Mammary epithelial cell (primary cell): ENCODE measurements around the gene MED26.

Source experiments
- EZH2 ChIP-seq: IDR thresholded peaks from 2 replicates; pipeline ENCODE4 v1.6.1; 2012; ENCODE audit warnings: low read length, inconsistent platforms, borderline replicate concordance
- TF ChIP-seq, protein P1 (sequence below), 2 donors: IDR thresholded peaks in 1 of 2; conservative IDR thresholded peaks in 1 of 2; 2 replicates each; pipeline ENCODE4 v1.5.1; 2011 to 2012; ENCODE audit warnings: inconsistent platforms in 2 of 2, low read length in 2 of 2, mild to moderate bottlenecking in 2 of 2, control low read depth in 1 of 2, low read depth in 1 of 2; ENCODE audit not compliant: insufficient read depth in 1 of 2; ENCODE audit errors: extremely low read depth in 1 of 2

- TF ChIP-seq, protein P1, sequence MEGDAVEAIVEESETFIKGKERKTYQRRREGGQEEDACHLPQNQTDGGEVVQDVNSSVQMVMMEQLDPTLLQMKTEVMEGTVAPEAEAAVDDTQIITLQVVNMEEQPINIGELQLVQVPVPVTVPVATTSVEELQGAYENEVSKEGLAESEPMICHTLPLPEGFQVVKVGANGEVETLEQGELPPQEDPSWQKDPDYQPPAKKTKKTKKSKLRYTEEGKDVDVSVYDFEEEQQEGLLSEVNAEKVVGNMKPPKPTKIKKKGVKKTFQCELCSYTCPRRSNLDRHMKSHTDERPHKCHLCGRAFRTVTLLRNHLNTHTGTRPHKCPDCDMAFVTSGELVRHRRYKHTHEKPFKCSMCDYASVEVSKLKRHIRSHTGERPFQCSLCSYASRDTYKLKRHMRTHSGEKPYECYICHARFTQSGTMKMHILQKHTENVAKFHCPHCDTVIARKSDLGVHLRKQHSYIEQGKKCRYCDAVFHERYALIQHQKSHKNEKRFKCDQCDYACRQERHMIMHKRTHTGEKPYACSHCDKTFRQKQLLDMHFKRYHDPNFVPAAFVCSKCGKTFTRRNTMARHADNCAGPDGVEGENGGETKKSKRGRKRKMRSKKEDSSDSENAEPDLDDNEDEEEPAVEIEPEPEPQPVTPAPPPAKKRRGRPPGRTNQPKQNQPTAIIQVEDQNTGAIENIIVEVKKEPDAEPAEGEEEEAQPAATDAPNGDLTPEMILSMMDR (conservative IDR thresholded peaks at IDR 0.05 in 1 of 2, IDR thresholded peaks at IDR 0.05 in 1 of 2; ENCODE audit: extremely low read depth in 1 of 2, insufficient read depth in 1 of 2, low read depth in 1 of 2, low read length in 2 of 2), result no peak
- TF ChIP-seq EZH2, result no peak
Measured at GRCh38 chr19:16607819-16608218, 20.2 kb downstream of the MED26 start.
